ENCODE data around the gene ZC3H15.

Gene ZC3H15

DNA sequence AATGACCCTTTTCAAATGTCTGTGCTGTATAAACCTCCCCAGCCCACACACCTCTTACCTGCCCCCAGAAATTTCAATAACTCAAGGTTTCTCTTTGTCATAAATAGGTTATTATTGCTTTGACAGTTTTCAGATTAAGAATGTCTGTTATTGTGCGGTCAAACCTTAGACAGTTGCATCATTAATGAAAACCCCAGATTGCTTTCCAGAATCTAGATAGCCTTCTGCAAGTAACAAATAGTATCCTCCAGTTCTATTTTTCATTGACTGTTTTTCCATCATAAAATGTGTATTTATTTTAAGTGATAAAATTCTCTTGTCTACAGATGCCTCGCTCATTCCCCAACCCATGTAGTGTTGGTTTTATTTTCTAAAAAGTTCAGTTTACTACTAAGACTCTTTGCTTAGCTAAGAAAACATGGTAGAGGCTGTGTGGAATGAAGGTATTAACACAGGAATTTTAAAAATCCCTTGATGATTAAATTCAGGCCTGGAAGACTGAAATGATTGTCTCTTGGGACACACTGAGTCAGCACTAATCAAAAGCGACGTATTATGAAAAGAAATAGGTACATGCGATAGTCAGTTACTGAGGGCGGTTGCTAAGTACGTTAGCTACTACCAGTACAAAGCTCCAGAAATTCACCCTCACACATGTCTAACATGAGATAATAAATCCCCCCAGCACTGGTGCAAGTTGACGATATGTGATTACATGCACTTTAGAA, 65.4 kb downstream of the ZC3H15 start:
- no peak for DNase-seq

- DNase-seq, result no peak
Measured at GRCh38 chr2:186554429-186554828, 68.4 kb downstream of the ZC3H15 start.

GRCh38 chr2:186554850-186555671, 69.0 kb downstream of the ZC3H15 start:
- no peak for DNase-seq

DNA sequence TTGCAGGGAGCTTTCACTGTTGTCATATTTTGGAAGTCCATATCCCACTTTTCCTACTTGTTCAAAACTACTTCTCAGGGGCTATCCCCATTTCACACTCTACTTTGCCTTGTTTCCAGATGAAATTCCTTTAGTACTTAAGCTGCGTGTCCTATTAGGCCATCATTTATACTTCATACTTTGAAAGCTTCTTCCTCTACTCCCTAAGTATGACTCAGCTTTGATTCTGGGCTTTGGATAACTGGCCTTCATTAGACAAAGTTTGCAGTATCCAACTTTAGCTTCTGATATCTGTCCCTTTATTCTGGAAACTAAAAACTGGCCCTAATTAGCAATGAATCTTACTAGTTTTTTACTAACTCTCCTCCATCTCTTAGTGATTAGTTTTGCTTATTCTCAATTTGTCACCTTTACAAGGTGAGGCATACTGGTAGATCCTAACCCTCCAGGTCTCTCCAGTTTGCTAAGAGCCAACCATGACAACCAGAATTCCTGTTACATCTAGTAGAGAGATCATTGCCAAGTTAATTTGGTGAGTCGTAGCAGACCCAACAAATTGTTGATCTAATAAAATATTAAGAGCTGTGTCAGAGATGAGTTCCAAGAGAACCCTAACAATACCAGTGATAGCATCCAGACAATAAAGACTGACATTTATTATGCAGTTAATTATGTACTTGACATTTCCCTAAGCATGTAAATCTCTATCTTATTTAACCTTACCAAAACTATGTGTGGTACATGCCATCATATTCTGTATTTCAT, 72.6 kb downstream of the ZC3H15 start:
- DNase-seq, result no peak

Measured in CD4-positive, alpha-beta T cell treated with Interleukin-15 for 1 hour (primary cell).